Liver (tissue), 9 donors: ENCODE data around the gene PMIS2. TPM values are rescaled to one million over a fixed set of nuclear protein-coding genes. Genes with fewer than 3 reads are reported as not detected.

ENCODE experiments used
- DNase-seq: peaks from one replicate; pipeline ENCODE4 v3.0.0-alpha.2; 2017; ENCODE audit warnings: low spot score
- H3K27ac ChIP-seq, 2 donors: one replicate each; pipeline ENCODE4 v1.7.0; 2013; ENCODE audit warnings: inconsistent platforms in 2 of 2, low read length in 2 of 2, control low read depth in 1 of 2, low read depth in 1 of 2, mild to moderate bottlenecking in 1 of 2
- H3K27me3 ChIP-seq, 4 donors: one replicate each; pipeline versions ENCODE4 v1.6.1 to v1.7.0; 2013; ENCODE audit warnings: low read length in 3 of 4, inconsistent platforms in 1 of 4, mild to moderate bottlenecking in 1 of 4, moderate library complexity in 1 of 4; ENCODE audit not compliant: control insufficient read depth in 4 of 4, insufficient read depth in 4 of 4
- H3K36me3 ChIP-seq, 4 donors: one replicate each; pipeline versions ENCODE4 v1.6.1 to v1.7.0; 2013; ENCODE audit warnings: low read length in 3 of 4, mild to moderate bottlenecking in 3 of 4, low read depth in 1 of 4, moderate library complexity in 1 of 4; ENCODE audit not compliant: control insufficient read depth in 4 of 4, insufficient read depth in 3 of 4
- H3K4me1 ChIP-seq, 4 donors: one replicate each; pipeline versions ENCODE4 v1.6.1 to v1.7.0; 2013; ENCODE audit warnings: low read length in 3 of 4, mild to moderate bottlenecking in 3 of 4, moderate library complexity in 1 of 4; ENCODE audit not compliant: control insufficient read depth in 4 of 4, insufficient read depth in 4 of 4
- H3K4me3 ChIP-seq, 3 donors: one replicate each; pipeline versions ENCODE4 v1.6.1 to v1.7.0; 2013; ENCODE audit warnings: low read length in 3 of 3, control low read depth in 1 of 3, low read depth in 1 of 3, mild to moderate bottlenecking in 1 of 3
- H3K9ac ChIP-seq, 2 donors: one replicate each; pipeline ENCODE4 v1.7.0; 2013; ENCODE audit warnings: low read length in 2 of 2, mild to moderate bottlenecking in 2 of 2, moderate library complexity in 2 of 2, control low read depth in 1 of 2, low read depth in 1 of 2
- H3K9me3 ChIP-seq, 4 donors: one replicate each; pipeline versions ENCODE4 v1.6.1 to v1.7.0; 2013; ENCODE audit warnings: low read length in 3 of 4; ENCODE audit not compliant: control insufficient read depth in 4 of 4
- EGR1 ChIP-seq, 2 donors: IDR thresholded peaks; 2 replicates each; pipeline ENCODE4 v1.6.1; 2016 to 2018; ENCODE audit warnings: antibody characterized with exemption in 2 of 2, low read depth in 2 of 2
- GABPA ChIP-seq, 2 donors: IDR thresholded peaks in 1 of 2; conservative IDR thresholded peaks in 1 of 2; 2 replicates each; pipeline ENCODE4 v1.6.1; 2016; ENCODE audit warnings: antibody characterized with exemption in 2 of 2, mild to moderate bottlenecking in 1 of 2, moderate library complexity in 1 of 2
- HNF4A ChIP-seq, 2 donors: conservative IDR thresholded peaks; 2 replicates each; pipeline ENCODE4 v1.6.1; 2016; ENCODE audit warnings: antibody characterized with exemption in 2 of 2, mild to moderate bottlenecking in 2 of 2
- HNF4G ChIP-seq: IDR thresholded peaks from 2 replicates; pipeline ENCODE4 v1.6.1; 2016; ENCODE audit warnings: antibody characterized with exemption
- JUND ChIP-seq, 2 donors: IDR thresholded peaks; 2 replicates each; pipeline ENCODE4 v1.6.1; 2016; ENCODE audit warnings: antibody characterized with exemption in 2 of 2
- RXRA ChIP-seq, 2 donors: IDR thresholded peaks; 2 replicates each; pipeline ENCODE4 v1.6.1; 2017 to 2018; ENCODE audit warnings: antibody characterized with exemption in 2 of 2, mild to moderate bottlenecking in 1 of 2
- SP1 ChIP-seq: IDR thresholded peaks from 2 replicates; pipeline ENCODE4 v1.6.1; 2018; ENCODE audit warnings: antibody characterized with exemption, mild to moderate bottlenecking
- YY1 ChIP-seq: IDR thresholded peaks from 2 replicates; pipeline ENCODE4 v1.6.1; 2016; ENCODE audit warnings: antibody characterized with exemption, mild to moderate bottlenecking
- WGBS: extraction: QIAGEN DNeasy Blood & Tissue Kit; methylation state at CpG from one replicate; pipeline ENCODE4 v1.1.7; 2013; 5-methylcytosine and 5-hydroxymethylcytosine counted together
- polyA plus RNA-seq, 2 donors: library from polyadenylated mRNA; stranded (reverse) in 1 of 2; unstranded in 1 of 2; fragments of 200-250 nt in 1 of 2; fragments of >200 nt in 1 of 2; fragmentation: Nextera tagmentation in 1 of 2; extraction: Ambion mirVana in 1 of 2; gene quantifications; one replicate each; pipeline versions ENCODE4 v1.2.1 to v1.2.3, GENCODE V29; 2013 to 2015
- total RNA-seq, 2 donors: library from RNA; depleted of rRNA; stranded (reverse); fragments of >200 nt; gene quantifications; one replicate each; pipeline ENCODE4 v1.2.3, GENCODE V29; 2014
- TF ChIP-seq, protein P1 (sequence below): IDR thresholded peaks from 2 replicates; pipeline ENCODE4 v1.6.1; 2016; ENCODE audit warnings: antibody characterized with exemption
- TF ChIP-seq, protein P2 (sequence below): IDR thresholded peaks from 2 replicates; pipeline ENCODE4 v1.6.1; 2016; ENCODE audit warnings: antibody characterized with exemption
- TF ChIP-seq, protein P3 (sequence below): fragments of 150-350 bp; IDR thresholded peaks from 2 replicates; pipeline ENCODE4 v1.5.1; 2017; ENCODE audit warnings: improper control_type of control experiment, low read depth, low read length; ENCODE audit not compliant: missing input control
- donor health status: healthy.
- donor health status: healthy.
- donor health status: healthy.
- donor health status: healthy.
- donor health status: healthy.

PMIS2 gene
- total and polyA plus RNA-seq, 4 donors: not detected

DNA sequence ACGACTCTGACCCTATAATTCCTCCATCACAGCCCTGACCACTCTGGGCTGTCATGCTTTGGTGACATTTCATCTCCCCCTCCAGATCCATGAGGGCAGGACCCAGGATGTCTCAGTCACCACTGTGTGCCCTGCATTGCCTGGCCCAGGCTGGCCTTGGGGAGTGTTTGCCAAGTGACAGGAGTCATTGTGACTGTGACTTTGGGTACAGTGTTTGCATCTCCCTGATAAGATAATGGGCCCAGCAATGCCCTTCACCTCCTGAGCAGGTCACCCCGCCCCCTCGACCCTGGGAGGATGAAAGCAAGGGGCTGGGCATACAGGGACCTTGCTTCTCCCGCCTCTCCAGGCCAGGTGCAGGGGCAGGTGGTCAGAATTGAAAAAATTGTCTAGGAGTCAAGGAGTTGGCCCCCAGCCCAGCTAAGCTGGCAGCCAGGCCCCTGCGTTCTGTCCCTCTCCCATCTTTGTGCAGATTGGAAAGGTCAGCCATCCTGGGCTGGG, 16.6 kb upstream of the PMIS2 start:
- H3K4me3 ChIP-seq: no peak overlapping the region
- H3K9ac ChIP-seq: no peak overlapping the region
- H3K9me3 ChIP-seq: no peaks in the 10 kb centered on the region
- TF ChIP-seq SP1 (no peak), YY1 (no peak), RXRA (IDR thresholded peaks at IDR 0.05) (no peak), HNF4A (conservative IDR thresholded peaks at IDR 0.05) (no peak)
- TF ChIP-seq, protein P1, sequence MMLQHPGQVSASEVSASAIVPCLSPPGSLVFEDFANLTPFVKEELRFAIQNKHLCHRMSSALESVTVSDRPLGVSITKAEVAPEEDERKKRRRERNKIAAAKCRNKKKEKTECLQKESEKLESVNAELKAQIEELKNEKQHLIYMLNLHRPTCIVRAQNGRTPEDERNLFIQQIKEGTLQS: no peak
- TF ChIP-seq, protein P2, sequence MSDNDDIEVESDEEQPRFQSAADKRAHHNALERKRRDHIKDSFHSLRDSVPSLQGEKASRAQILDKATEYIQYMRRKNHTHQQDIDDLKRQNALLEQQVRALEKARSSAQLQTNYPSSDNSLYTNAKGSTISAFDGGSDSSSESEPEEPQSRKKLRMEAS: no peak
- WGBS: 70% methylated on average over 5 of the region's 5 CpGs
- H3K4me1 ChIP-seq: peaks cover 0 to 5% (median 2%) of the 10 kb centered on the region in 4 donors
- no peak overlapping the region for H3K27ac ChIP-seq
- peaks cover 0 to 4% (median 0%) of the 10 kb centered on the region in 4 donors for H3K27me3 ChIP-seq
- H3K36me3 ChIP-seq: no peaks in the 10 kb centered on the region
- no peak for DNase-seq

DNA sequence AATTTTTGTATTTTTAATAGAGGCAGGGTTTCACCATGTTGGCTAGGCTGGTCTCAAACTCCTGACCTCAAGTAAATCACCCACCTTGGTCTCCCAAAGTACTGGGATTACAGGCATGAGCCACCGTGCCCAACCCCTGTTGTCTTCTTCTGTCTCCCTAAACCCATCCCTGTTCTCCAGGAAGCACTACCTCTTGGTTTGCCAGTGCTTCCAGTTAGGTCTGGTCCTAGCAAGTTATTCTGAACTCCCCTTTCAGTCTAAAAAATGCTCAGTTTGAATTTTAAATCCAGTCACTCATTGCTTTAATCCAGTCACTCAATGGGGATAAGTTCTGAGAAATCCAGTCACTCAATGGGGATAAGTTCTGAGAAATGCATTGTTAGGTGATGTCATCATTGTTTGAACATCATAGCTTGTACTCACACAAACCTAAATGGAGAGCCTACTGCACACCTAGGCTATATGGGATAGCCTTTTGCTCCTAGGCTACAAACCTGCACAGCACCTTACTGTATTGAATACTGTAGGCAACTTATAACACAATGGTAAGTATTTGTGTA, 14.5 kb upstream of the PMIS2 start:
- WGBS: 88% methylated on average over 1 of the region's 1 CpG
- Histone ChIP-seq H3K4me3 (no peak overlapping the region), H3K9me3 (peaks cover 0 to 7% (median 4%) of the 10 kb centered on the region in 4 donors), H3K27ac (no peak overlapping the region), H3K9ac (no peak overlapping the region), H3K36me3 (no peaks in the 10 kb centered on the region), H3K4me1 (peaks cover 0 to 5% (median 2%) of the 10 kb centered on the region in 4 donors), H3K27me3 (no peaks in the 10 kb centered on the region)
- TF ChIP-seq, protein P2: no peak
- no peak for TF ChIP-seq EGR1 (IDR thresholded peaks at IDR 0.05; ENCODE audit: low read depth in 2 of 2)
- TF ChIP-seq HNF4G: no peak
- no peak for TF ChIP-seq JUND (IDR thresholded peaks at IDR 0.05)
- no peak for TF ChIP-seq SP1
- no peak for TF ChIP-seq HNF4A (conservative IDR thresholded peaks at IDR 0.05)
- TF ChIP-seq, protein P3, sequence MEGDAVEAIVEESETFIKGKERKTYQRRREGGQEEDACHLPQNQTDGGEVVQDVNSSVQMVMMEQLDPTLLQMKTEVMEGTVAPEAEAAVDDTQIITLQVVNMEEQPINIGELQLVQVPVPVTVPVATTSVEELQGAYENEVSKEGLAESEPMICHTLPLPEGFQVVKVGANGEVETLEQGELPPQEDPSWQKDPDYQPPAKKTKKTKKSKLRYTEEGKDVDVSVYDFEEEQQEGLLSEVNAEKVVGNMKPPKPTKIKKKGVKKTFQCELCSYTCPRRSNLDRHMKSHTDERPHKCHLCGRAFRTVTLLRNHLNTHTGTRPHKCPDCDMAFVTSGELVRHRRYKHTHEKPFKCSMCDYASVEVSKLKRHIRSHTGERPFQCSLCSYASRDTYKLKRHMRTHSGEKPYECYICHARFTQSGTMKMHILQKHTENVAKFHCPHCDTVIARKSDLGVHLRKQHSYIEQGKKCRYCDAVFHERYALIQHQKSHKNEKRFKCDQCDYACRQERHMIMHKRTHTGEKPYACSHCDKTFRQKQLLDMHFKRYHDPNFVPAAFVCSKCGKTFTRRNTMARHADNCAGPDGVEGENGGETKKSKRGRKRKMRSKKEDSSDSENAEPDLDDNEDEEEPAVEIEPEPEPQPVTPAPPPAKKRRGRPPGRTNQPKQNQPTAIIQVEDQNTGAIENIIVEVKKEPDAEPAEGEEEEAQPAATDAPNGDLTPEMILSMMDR: no peak
- no peak for TF ChIP-seq YY1
- TF ChIP-seq RXRA (IDR thresholded peaks at IDR 0.05): no peak
- no peak for DNase-seq

DNA sequence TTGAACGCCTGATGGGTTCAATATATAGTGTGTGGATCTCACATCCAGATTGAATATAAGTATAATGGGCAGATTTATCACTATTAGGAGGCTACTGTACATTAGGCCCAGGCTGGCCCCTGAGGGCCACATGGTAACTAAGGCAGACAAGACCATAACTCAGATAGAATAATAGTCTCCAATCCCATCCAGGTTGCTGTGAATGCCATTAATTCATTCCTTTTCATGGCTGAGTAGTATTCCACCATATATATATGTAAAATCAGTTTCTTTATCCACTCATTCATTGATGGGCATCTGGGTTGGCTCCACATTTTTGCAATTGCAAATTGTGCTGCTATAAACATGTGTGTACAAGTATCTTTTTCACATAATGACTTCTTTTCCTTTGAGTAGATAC, 8.1 kb upstream of the PMIS2 start:
- Histone ChIP-seq H3K27me3 (no peaks in the 10 kb centered on the region), H3K4me3 (no peak overlapping the region), H3K9ac (no peak overlapping the region), H3K27ac (no peak overlapping the region), H3K36me3 (no peaks in the 10 kb centered on the region), H3K9me3 (peaks cover 4 to 16% (median 8%) of the 10 kb centered on the region in 4 donors), H3K4me1 (peaks cover 0 to 5% (median 2%) of the 10 kb centered on the region in 4 donors)
- TF ChIP-seq RXRA (IDR thresholded peaks at IDR 0.05) (no peak), GABPA (IDR thresholded peaks at IDR 0.05 in 1 of 2, conservative IDR thresholded peaks at IDR 0.05 in 1 of 2) (no peak)
- 77% methylated on average over 1 of the region's 1 CpG for WGBS
- no peak for DNase-seq
